ENCODE results near the gene SERINC3.

The SERINC3 gene

GRCh38 chr20:44495257-44495656 is 26.6 kb downstream of the SERINC3 start:
- Histone ChIP-seq H3K4me3 (no peak overlapping the region), H3K36me3 (peaks cover 50 to 94% (median 80%) of the 10 kb centered on the region in 3 donors), H3K4me1 (peaks cover 0 to 36% (median 0%) of the 10 kb centered on the region in 4 donors), H3K27me3 (no peaks in the 10 kb centered on the region), H3K27ac (peak overlapping the region; percentile 50 to 71), H3K9me3 (no peaks in the 10 kb centered on the region)
- TF ChIP-seq CTCF (IDR thresholded peaks at IDR 0.05): no peak
- no peak for DNase-seq
- intact Hi-C loops (cut with DNase I; ENCODE audit: low total_unique reads): no loop called here

GRCh38 chr20:44494681-44495080 is 27.2 kb downstream of the SERINC3 start:
- no peak for TF ChIP-seq CTCF (IDR thresholded peaks at IDR 0.05)
- intact Hi-C loops (cut with DNase I; ENCODE audit: low total_unique reads): no loop called here

GRCh38 chr20:44494266-44494665 is 27.6 kb downstream of the SERINC3 start:
- Histone ChIP-seq H3K9me3 (no peaks in the 10 kb centered on the region), H3K4me3 (no peak overlapping the region), H3K36me3 (peaks cover 52 to 94% (median 80%) of the 10 kb centered on the region in 3 donors), H3K4me1 (peaks cover 0 to 36% (median 0%) of the 10 kb centered on the region in 4 donors), H3K27me3 (no peaks in the 10 kb centered on the region), H3K27ac (peak overlapping the region; percentile 50 to 71)
- intact Hi-C loops (cut with DNase I; ENCODE audit: low total_unique reads): no loop called here
- no peak for DNase-seq
- TF ChIP-seq CTCF (IDR thresholded peaks at IDR 0.05): no peak

More at GRCh38 chr20:44494681-44495080, 27.2 kb downstream of the SERINC3 start:
- H3K27me3 ChIP-seq: no peaks in the 10 kb centered on the region
- H3K36me3 ChIP-seq: peaks cover 52 to 94% (median 80%) of the 10 kb centered on the region in 3 donors
- H3K4me3 ChIP-seq: no peak overlapping the region
- peaks cover 0 to 36% (median 0%) of the 10 kb centered on the region in 4 donors for H3K4me1 ChIP-seq
- H3K27ac ChIP-seq: peak overlapping the region; percentile 50 to 71
- H3K9me3 ChIP-seq: no peaks in the 10 kb centered on the region
- DNase-seq: no peak

- Histone ChIP-seq H3K9me3 (no peaks in the 10 kb centered on the region), H3K27ac (peak overlapping the region; percentile 34 to 55), H3K36me3 (peaks cover 43 to 95% (median 85%) of the 10 kb centered on the region in 3 donors), H3K27me3 (no peaks in the 10 kb centered on the region), H3K4me3 (no peak overlapping the region), H3K4me1 (peaks cover 0 to 36% (median 0%) of the 10 kb centered on the region in 4 donors)
- TF ChIP-seq CTCF (IDR thresholded peaks at IDR 0.05): no peak
- peak; percentile 77 to 82 for DNase-seq
- intact Hi-C loops (cut with DNase I; ENCODE audit: low total_unique reads): no loop called here
Measured at GRCh38 chr20:44491635-44492395, 30.1 kb downstream of the SERINC3 start.

- Histone ChIP-seq H3K4me3 (no peak overlapping the region), H3K36me3 (peaks cover 43 to 92% (median 71%) of the 10 kb centered on the region in 3 donors), H3K27me3 (no peaks in the 10 kb centered on the region), H3K4me1 (peaks cover 0 to 28% (median 0%) of the 10 kb centered on the region in 4 donors), H3K9me3 (no peaks in the 10 kb centered on the region), H3K27ac (no peak overlapping the region)
- intact Hi-C loops (cut with DNase I; ENCODE audit: low total_unique reads): no loop called here
- DNase-seq: no peak
- no peak for TF ChIP-seq CTCF (IDR thresholded peaks at IDR 0.05)
Measured at GRCh38 chr20:44489931-44490330, 31.9 kb downstream of the SERINC3 start.

Measured in tibial artery (tissue), 4 donors.